ENCODE data around the gene SETSIP.

GRCh38 chr1:92096317-92096716 is 21.1 kb upstream of the SETSIP start:
- TF ChIP-seq POLR2A (IDR thresholded peaks at IDR 0.05) (no peak), CTCF (IDR thresholded peaks at IDR 0.05) (no peak)

Data from stomach (tissue), 4 donors.